OCI-LY3 (cell line): ENCODE results near the gene INTS6L.
"Not testable (repeated sequence)": the region's sequence is repeated elsewhere in the genome, so short reads cannot be mapped to it uniquely, and the experiment has no call there.

Experiments used
- H2AFZ ChIP-seq: fragments of 200-600, 300-600 bp; shearing (Covaris generic); 2 replicates; pipeline ENCODE4 v1.6.0; 2014; ENCODE audit warnings: antibody characterized with exemption, low read depth, low read length
- H3K27ac ChIP-seq: fragments of 200-600, 300-600 bp; sonication (generic); 2 replicates; pipeline ENCODE4 v1.5.1; 2014; ENCODE audit warnings: mild to moderate bottlenecking, low read length, moderate library complexity, mixed read lengths
- H3K27me3 ChIP-seq: fragments of 200-600, 300-600 bp; sonication (generic); 2 replicates; pipeline ENCODE4 v1.6.1; 2014; ENCODE audit warnings: low read depth, low read length, mixed read lengths
- H3K36me3 ChIP-seq: fragments of 200-600, 300-600 bp; sonication (generic); replicated peaks from 2 replicates; pipeline ENCODE3; 2014; ENCODE audit warnings: low read depth, low read length, mixed read lengths
- H3K4me1 ChIP-seq: fragments of 300-600, 200-600 bp; sonication (generic); 2 replicates; pipeline ENCODE4 v1.6.1; 2014; ENCODE audit warnings: low read length, mixed read lengths
- H3K4me2 ChIP-seq: fragments of 200-600, 300-600 bp; sonication (generic); 2 replicates; pipeline ENCODE4 v1.6.1; 2014; ENCODE audit warnings: low read length, mixed read lengths
- H3K4me3 ChIP-seq: fragments of 300-600, 200-600 bp; sonication (generic); 2 replicates; pipeline ENCODE4 v1.5.1; 2014; ENCODE audit warnings: antibody characterized with exemption, mild to moderate bottlenecking, low read length, moderate library complexity
- H3K79me2 ChIP-seq: fragments of 300-600, 200-600 bp; shearing (Covaris generic); 2 replicates; pipeline ENCODE4 v1.6.1; 2014; ENCODE audit warnings: mild to moderate bottlenecking, low read length, mixed read lengths
- H3K9ac ChIP-seq: fragments of 300-600, 200-600 bp; shearing (Covaris generic); 2 replicates; pipeline ENCODE4 v1.6.0; 2014; ENCODE audit warnings: mild to moderate bottlenecking, low read length, moderate library complexity
- H3K9me3 ChIP-seq: fragments of 200-600, 300-600 bp; shearing (Covaris generic); 2 replicates; pipeline ENCODE4 v1.6.1; 2014; ENCODE audit warnings: low read length, mixed read lengths; ENCODE audit not compliant: insufficient read depth
- H4K20me1 ChIP-seq: fragments of 200-600, 300-600 bp; sonication (generic); 2 replicates; pipeline ENCODE4 v1.6.1; 2016; ENCODE audit warnings: low read length, mixed read lengths; ENCODE audit not compliant: insufficient read depth
- EZH2phosphoT487 ChIP-seq: fragments of 200-600 bp; shearing (Covaris generic); IDR thresholded peaks from 2 replicates; pipeline ENCODE4 v1.6.1; 2018; ENCODE audit warnings: antibody characterized with exemption, mixed run types, low read depth
- TF ChIP-seq, protein P1 (sequence below): fragments of 200-600, 300-600 bp; sonication (generic); IDR thresholded peaks from 2 replicates; pipeline ENCODE4 v1.5.1; 2014; ENCODE audit warnings: antibody characterized with exemption, low read length, low read depth

INTS6L gene

DNA sequence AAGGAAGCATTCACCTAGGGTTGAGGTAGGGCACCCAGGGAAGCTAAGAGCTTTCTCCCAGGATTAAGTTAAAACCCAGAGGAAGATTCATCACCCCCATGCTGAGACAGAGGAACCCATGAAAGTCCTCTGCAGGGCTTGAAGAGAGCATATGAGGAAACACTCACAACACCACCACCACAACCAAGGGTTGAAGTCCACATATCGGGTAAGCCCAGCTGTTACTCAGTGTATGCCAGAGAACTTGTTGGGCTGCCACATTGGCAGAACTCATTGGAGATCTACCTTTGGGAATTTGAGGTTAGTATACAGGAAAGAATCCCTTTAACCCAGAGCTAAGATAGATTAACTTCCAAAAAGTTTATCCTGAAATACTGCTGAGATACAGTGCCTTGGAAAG lies 75.1 kb downstream of the INTS6L start:
- no peaks in the 10 kb centered on the region for H3K27me3 ChIP-seq
- H3K4me1 ChIP-seq = no peaks in the 10 kb centered on the region
- H3K9ac ChIP-seq = no peak overlapping the region
- no peak overlapping the region for H3K4me2 ChIP-seq
- H4K20me1 ChIP-seq = no peaks in the 10 kb centered on the region
- no peak overlapping the region for H3K4me3 ChIP-seq
- no peak overlapping the region for H3K27ac ChIP-seq
- no peaks in the 10 kb centered on the region for H3K36me3 ChIP-seq
- H2AFZ ChIP-seq = no peak overlapping the region
- TF ChIP-seq EZH2phosphoT487 = no peak
- TF ChIP-seq, protein P1, sequence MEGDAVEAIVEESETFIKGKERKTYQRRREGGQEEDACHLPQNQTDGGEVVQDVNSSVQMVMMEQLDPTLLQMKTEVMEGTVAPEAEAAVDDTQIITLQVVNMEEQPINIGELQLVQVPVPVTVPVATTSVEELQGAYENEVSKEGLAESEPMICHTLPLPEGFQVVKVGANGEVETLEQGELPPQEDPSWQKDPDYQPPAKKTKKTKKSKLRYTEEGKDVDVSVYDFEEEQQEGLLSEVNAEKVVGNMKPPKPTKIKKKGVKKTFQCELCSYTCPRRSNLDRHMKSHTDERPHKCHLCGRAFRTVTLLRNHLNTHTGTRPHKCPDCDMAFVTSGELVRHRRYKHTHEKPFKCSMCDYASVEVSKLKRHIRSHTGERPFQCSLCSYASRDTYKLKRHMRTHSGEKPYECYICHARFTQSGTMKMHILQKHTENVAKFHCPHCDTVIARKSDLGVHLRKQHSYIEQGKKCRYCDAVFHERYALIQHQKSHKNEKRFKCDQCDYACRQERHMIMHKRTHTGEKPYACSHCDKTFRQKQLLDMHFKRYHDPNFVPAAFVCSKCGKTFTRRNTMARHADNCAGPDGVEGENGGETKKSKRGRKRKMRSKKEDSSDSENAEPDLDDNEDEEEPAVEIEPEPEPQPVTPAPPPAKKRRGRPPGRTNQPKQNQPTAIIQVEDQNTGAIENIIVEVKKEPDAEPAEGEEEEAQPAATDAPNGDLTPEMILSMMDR = no peak
- no peaks in the 10 kb centered on the region for H3K79me2 ChIP-seq
- H3K9me3 ChIP-seq = no peaks in the 10 kb centered on the region

DNA sequence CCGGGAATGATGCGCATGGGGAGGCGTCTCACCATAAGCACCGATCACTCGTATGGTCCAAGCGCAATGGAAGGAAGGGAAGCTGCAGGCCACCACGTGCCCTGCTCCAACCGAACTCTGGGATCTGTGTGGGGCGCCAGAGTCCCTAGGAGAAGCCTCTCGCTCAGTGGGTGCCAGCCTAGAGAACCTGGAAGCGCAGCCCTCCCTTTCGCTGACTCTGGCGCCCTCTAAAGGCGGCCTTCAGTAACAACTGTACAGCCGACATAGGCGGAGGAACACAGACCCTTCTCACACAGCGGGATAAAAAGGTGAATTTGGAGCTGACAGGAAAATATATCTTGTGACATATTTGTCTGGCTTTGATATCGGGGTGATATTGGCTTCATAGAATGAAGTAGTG lies 76.0 kb downstream of the INTS6L start:
- H4K20me1 ChIP-seq = no peaks in the 10 kb centered on the region
- H3K36me3 ChIP-seq = no peaks in the 10 kb centered on the region
- TF ChIP-seq EZH2phosphoT487 = no peak
- TF ChIP-seq, protein P1 = peak; percentile 67
- H3K79me2 ChIP-seq = no peaks in the 10 kb centered on the region
- H3K27me3 ChIP-seq = no peaks in the 10 kb centered on the region
- no peaks in the 10 kb centered on the region for H3K9me3 ChIP-seq
- H3K27ac ChIP-seq = no peak overlapping the region
- 0 out of 2 replicates have a peak overlapping the region, but pooled peaks have one; percentile 12 for H3K4me2 ChIP-seq
- no peak overlapping the region for H2AFZ ChIP-seq
- H3K4me3 ChIP-seq = no peak overlapping the region
- no peak overlapping the region for H3K9ac ChIP-seq
- H3K4me1 ChIP-seq = no peaks in the 10 kb centered on the region

DNA sequence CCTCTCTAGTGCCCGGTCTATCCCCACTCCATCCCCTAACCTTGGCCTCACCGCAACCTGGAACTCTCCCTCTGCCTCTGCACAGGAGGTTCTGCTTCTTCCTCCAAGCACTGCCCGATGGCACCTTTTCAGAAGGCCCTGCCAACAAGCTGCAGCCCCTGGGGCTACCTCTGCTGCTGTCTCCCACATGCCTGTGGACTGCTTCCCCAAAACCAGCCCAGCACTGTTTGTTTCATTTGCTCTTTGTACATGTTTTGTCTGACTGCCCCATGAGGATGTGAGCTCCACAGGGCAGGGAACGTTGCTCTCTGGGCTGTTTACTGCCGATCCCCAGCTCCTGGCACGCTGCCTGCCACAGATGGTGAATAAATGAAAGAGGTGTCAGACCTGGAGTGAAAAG lies 85.4 kb downstream of the INTS6L start:
- Histone ChIP-seq H3K9me3 (no peaks in the 10 kb centered on the region), H3K4me2 (no peak overlapping the region), H3K36me3 (no peaks in the 10 kb centered on the region), H3K4me3 (no peak overlapping the region), H4K20me1 (no peaks in the 10 kb centered on the region), H3K79me2 (no peaks in the 10 kb centered on the region), H3K9ac (no peak overlapping the region), H3K27ac (no peak overlapping the region), H2AFZ (no peak overlapping the region), H3K4me1 (no peaks in the 10 kb centered on the region), H3K27me3 (no peaks in the 10 kb centered on the region)
- TF ChIP-seq, protein P1 = no peak
- no peak for TF ChIP-seq EZH2phosphoT487

DNA sequence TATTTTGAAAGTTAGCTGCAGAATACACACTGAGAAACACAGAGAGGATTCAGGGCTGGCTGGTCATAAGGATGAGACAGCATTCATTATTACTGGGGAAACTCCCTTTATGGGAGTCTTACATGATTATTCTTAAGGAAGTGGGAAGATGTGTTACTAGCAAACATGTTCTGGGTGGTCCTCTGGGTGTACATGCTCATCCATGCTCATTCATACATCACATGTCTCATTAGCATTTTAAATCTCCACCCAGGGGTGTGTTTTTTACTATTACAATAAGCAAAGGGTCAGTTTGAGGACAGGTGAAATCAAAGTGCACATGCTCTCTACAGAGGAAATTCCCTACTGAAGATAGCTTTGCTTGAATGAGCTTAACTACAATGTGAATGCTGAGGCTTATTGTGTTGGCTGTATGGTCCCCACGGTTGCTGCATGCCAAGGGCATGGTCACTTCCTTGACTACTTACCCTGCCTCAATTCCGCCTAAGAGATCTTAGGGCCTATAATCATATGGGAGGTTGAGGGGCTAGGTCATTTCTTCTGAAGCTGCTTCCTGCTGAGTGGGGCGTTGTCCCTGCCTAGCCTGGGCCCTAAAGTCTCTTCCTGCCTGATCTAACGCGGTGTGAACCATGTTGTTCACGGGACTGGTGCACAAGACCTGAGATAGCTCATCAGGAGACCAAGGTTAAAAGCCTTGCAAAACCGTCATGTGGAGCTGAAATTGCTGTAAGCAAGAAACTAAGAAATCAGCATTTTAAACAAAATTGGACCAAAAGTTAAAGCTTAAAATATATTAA lies 104.1 kb downstream of the INTS6L start:
- not testable (repeated sequence) for H3K79me2 ChIP-seq, H3K9me3 ChIP-seq, H3K4me1 ChIP-seq, H4K20me1 ChIP-seq, H3K27ac ChIP-seq, H3K9ac ChIP-seq, H2AFZ ChIP-seq, H3K27me3 ChIP-seq, H3K4me3 ChIP-seq, H3K4me2 ChIP-seq, H3K36me3 ChIP-seq
